ENCODE data around the gene TRAF3IP3.
A peak's percentile ranks its signal among the peaks of the same experiment; 100 is the strongest.

TRAF3IP3 gene

GRCh38 chr1:209827384-209828262 lies 71.8 kb downstream of the TRAF3IP3 start, which contains the start of gene UTP25:
Gene UTP25, plus strand, starts transcription at chr1:209827972. Its CDS starts 92 bp downstream, at chr1:209828064.
- peak; percentile 84 for DNase-seq (ENCODE audit: low read depth)

DNA sequence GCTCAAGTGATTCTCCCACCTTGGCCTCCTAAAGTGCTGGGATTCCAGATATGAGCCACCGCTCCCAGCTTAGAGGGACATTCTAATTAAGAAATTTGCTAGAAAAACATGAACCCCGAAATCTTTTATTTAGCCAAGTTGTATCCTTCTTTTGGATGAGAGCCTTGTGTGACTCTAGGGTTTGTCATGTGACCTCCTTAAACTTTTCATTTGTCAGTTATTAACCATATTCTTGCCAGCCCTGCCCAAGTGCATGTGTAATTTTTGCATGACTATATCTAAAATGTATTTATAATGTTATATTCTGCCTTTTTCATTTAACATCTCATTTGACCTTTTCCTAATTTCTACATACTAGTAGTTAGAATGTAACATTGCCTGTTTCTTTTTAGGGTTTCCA lies 73.9 kb downstream of the TRAF3IP3 start:
- DNase-seq (ENCODE audit: low read depth), result no peak

DNA sequence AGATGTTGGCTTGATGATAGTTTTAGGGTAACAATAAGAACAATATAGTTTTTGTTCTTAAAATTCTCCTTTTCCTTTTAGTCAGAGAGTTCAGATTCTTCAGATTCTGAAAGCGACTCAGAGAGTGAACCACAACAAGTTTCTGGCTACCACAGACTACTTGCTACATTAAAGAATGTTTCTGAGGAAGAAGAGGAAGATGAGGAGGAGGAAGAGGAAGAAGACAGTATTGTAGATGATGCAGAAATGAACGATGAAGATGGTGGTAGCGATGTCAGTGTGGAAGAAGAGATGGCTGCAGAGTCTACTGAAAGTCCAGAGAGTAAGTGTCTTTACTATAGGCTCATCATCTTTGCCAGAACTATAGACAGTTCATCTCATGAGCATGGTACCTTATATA lies 74.9 kb downstream of the TRAF3IP3 start:
- no peak for DNase-seq (ENCODE audit: low read depth)

GRCh38 chr1:209831615-209832014 lies 75.8 kb downstream of the TRAF3IP3 start:
- DNase-seq (ENCODE audit: low read depth), result no peak

All from T-helper 22 cell (primary cell).